GM19238 (cell line): ENCODE results near the gene GRID1.

Source experiments
- DNase-seq: peaks from one replicate; pipeline ENCODE4 v3.0.0; 2011; ENCODE audit warnings: low spot score; ENCODE audit not compliant: insufficient read length

Gene GRID1

DNA sequence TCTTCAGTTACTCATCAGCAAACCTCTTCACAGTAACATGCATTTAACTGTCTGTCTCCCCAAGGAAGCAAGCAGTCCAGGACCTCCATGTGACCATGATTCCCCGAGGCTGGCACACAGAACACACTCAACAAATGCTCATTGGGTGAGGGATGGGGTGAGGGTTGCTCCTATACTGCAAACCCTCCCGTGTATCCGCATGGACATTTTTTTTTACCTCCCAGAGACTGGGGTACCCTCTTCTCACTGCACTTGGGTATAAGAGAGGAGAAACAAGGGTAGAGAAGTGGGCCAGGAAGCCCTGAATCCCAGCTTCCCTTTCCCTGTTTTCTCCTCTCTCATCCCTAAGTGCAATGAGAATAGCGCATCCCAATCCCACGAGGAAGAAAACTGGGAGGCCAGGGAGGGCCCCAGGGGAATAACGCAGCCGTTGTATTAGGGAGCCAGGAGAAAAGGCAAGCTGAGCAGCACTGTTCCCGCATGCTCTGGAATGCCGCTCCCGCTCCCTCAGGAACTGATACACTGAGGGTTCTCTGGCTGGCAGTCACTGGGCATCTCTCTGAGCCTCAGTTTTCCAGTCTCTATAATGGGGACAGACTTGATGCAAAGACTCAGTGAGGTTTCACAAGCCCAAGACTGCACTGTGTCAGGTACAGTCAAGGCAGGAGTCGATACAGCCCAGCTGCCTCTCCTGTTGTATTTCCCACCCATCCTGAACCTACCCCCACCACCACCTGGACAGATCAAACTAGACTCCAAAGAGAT lies 134.6 kb downstream of the GRID1 start:
- DNase-seq, result no peak

DNA sequence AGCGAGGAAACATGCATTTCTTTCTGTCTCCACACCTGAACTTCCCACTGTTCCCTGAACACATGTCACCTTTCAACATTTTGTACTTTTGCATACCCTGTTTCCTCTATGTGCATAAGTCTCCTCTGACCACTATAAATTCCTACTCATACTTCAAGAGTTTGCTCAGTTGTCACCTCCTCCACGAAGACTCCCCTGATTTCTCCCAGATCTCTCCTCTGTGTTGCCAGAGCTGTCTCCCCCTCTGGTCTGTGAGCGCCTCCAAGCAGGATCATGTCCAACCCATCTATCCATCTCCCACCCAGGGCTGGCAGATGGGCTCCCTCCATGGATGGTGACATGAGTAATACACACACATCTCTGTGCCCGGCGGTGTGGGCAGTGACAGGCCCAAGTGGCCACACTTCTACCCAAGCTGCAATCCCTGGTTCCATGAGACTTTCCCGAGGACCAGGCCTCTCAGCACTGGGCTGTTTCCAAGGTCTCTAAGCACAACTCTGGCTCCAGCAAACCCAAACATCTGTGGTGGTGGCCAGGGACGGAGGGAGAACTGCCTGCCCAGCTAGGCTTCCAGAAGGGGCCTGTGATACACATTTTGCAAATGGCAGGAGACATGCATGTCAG lies 135.9 kb downstream of the GRID1 start:
- DNase-seq, result no peak

DNA sequence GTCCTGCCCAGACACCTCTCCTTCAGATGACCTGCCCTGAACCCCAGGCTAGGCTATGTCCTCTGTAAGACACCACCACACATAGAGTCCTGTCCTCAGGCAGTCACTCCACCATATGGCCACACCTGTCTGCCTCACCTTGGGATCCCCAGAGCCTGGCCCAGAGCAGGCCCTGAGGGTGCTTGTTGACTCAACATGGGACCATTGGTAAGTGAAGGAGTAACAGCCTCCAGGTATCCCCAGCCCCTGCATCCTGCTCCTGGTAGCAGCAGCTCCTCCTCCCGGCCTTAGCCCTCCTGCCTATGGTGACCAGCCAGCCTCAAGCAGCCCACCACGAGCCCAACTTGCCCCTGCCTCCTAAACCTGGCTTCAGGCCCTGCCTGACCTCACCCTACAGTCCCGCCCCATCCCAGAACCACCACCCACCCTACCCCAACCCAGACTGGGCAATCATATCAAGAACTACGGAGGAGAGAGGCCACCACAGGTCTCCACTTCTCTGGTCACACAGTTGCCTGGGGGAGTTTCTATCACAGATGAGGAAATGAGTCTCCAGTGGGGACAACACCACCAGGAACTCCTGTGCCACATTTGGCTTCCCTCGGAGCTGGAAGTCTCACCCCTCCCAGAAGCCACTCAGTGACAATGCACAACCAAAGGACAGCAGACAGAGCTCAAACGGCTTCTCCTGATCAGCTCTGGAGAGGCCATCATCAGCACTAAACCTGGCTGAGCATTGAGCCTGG lies 136.6 kb downstream of the GRID1 start:
- no peak for DNase-seq

DNA sequence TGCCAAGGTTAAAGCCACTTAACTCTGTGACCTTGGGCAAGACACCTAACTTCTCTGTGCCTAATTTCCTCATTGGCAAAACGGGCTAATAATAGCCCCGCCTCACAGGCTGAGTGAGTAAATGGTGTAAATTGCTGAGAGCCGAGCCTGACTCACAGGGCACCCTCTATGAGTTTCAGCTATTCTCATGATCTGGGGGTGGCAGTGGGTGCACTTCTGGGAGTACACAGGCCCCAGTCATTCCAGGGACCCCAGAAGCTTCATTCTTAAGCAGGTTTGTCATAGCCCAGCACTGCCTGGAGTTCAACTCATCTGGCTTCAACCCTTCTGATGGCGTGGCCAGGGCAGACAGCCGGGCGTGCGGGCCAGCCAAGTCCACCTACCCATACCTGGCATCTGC lies 137.2 kb downstream of the GRID1 start:
- no peak for DNase-seq

DNA sequence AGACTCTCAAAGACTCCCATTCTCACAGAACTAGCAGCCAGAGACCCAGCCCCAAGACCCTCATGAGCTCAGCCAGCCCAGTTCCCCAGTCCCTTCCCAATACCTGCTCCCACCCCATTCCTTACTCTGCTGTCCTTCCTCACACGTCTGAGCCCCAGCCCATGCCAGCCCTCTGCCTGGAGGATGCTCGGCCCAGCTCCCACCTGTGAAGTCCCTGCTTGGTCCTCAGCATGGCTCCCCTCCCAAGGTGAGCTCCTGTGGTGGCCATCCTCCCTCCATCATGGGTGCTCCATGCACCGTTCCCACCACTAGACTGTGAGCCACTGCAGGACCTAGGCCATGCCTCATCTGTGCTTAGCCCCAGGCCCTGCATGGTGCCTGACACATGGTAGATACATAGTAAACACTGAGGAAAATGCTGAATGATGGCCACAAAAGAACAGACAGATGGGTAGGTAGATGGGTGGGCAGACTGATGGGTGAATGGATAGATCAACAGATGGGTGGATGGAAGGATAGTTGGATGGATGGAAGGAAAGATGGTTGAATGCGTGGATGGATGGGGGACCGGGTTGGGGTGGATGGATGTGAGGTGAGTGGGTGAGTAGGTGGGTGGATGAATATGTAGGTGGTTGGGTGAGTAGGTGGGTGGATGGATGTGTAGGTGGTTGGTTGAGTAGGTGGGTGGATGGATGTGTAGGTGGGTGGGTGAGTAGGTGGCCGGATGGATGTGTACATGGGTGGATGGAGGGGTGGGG lies 138.9 kb downstream of the GRID1 start:
- DNase-seq, result no peak

DNA sequence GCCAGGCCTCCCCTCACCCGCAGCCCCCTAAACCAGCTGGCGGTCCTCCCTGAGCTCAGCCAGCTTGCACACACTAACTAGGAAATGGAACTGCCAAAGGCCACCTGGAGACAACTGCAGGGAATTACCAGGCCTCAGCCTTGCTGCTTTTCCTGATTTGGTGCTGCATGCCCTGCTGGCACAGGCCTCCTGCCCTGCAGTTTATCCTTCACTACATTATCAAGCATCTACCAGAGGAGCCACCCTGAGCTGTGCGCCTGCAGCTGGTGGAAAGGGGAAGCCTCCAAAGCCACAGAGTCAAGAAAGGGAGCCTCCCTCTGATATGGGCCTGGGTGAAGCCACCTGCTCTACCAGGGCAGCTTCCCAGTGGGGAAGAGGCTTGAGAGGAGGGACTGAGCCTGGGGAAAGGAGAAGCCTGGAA lies 139.8 kb downstream of the GRID1 start:
- no peak for DNase-seq

DNA sequence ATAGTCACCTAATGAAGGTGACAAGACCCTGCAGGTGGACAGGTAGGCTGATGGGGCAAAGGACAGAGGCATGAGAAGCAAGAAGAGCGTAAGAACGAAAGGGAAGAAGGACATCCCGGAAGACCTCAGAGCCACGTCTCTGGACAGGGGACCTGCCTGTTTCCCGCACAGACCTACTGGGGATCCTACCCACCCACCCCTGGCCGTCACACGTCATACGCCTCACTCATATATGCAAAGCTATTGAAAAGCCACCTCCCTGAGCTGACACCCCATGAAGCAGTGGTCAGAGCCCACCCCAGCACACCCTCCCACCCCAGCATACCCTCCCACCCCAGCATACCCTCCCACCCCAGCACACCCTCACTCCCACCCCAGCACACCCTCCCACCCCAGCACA lies 140.6 kb downstream of the GRID1 start:
- no peak for DNase-seq

DNA sequence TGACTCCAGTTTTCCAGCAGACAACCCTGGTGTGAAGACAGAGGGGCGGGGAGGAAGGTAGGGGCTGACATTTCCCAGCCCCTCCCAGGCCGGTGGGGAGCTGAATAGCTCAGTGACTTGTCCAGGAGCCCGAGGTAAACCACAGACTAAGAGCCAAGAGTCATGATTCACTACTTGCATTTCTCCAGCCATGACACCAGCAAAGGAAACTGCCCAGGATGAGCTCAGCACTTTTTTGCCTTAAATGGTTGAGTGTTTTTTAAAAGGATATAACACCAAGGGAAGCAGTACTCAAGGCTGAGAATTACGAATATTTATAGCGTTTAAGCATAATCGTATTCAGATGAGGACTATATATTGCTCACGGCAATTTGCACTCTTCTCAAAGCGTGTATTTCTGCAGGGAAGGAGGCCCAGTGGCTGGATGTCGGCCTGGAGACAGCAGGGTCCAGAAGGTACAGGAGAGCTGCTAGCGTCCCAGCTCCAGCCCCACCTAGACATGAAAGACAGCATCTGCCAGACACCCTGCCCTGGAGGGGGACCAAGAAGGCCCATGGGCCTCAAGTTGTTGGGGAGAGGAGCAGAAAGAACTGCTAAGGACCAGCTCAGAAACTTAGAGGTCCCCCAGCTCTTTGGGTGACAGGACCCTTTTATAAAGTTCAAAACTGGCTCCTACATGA lies 141.4 kb downstream of the GRID1 start:
- DNase-seq, result no peak

DNA sequence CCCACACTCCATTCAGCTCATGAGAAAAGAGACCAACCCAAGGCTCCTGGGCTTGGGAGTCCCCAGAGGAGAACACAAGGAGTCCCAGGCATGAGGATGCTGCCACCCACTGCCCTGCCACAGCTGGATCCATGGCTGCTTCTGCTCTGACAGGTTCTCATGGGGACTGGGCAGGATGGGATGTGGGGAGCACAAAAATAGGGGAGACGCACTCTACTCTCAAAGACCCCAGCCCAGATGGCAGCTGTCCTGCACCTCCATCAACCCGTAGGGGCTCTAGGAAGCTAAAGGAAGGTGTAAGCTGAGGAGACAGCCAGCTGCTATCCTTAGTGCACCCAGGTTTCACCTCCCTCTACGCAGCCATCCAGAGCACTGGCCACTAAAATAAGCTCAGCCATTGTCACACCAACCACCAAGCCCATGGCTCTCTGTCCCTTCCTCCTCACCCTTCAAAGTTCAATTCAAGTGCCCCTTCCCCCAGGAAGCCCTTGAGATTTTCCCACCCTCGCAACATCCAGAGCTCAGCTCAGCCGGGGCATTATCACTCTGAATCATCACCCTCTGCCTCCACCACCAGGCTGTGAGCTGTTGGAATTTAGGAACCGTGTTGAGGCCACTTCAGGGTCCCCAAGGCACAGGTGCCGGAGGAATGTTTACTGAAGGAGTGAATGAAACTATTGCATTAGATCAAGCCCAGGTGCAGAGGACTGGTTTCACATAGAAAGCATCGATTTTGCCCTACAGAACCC lies 142.1 kb downstream of the GRID1 start:
- no peak for DNase-seq

DNA sequence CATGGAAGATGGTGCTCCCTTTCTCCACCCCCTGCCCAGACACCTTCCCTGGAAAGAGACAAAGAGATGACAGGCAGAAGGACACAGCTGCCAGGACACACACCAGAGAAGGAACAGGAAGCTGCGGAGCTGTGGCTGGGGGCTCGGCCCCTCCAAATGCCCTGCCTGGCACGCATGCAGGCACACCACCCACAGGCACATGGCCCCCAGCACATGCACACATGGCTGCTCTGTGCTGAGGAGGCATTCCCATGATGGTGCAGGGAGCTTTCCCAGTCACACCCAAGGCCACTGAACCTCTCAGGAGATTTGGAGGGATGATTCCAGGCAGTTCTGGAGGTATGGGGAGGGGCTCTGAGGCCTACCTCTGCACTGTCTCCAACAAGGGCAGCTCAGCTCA lies 143.3 kb downstream of the GRID1 start:
- no peak for DNase-seq

DNA sequence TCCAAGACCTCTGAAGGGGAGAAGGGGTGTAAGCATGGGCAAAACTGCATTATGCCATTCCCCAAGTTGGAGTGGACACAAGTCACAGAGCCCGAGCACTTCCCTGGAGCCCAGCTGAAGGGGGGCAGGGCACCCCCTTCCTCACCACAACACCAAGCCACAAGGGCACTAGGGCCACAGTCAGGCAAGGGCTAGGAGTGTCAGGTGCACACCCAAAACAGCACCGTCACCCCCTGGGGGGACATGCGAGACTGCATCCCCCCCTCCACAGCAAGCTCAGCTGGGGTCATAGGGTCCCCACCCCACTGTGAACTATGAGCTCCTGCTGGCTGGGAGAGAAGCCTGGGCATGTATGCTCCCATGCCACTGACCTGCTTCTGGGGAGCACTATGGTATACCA lies 143.9 kb downstream of the GRID1 start:
- DNase-seq, result no peak

DNA sequence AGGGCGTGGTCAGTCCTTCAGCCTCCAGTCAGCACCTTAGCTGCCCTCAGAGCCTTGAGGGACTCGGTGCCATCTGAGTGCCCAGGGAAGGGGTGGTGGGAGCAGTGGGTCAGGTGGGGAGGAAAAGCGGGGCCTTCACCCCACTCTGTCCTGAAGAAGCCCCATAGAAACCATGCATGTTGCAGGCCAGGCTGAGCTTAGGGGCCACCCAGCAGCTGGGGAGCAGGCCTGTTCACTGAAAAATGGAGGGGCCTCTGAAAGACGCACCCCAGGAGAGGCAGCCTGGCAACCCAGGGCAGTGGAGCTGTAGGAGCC lies 144.3 kb downstream of the GRID1 start:
- no peak for DNase-seq

DNA sequence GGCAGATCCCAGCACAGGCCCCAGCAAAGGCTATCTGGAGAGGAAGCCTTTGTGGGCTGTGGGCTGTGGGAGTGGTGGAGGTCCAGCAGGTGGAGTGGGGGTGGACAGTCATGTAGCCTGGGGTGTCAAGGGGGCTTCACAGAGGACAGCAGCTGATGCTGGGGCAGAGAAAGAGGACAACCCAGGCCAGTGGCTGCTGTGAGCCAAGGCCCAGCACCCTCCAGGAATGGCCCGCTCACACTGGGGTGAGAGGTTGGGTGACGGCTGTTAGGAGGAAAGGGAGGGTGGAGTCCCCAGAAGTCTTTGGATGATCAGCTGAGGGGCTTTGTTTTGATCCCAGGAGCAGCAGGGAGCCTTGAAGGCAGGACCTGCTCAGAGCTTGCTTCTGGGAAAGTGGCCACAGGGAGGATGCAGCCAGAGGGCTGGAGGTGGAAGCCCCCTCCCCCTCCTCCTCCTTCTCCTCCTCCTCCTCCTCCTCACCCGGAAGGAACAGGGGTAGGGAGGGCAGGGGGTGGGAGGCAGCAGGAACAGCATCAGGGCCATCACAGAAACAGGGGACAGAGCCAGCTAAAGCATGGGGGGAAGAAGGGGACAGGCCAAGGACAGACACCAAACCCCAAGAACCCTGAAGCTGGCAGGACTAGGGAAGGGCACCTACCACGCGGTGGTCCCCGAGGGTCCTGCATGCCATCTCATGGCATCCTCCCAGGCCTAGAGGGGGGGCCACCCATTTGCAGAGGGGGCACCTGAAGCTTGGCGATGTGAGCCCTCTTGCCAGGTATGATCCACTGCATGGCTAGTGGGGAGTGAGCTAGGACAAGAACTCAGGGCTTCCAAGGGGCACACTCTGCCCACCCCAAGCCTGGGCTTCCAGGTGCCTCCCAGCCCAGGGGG lies 144.9 kb downstream of the GRID1 start:
- no peak for DNase-seq

DNA sequence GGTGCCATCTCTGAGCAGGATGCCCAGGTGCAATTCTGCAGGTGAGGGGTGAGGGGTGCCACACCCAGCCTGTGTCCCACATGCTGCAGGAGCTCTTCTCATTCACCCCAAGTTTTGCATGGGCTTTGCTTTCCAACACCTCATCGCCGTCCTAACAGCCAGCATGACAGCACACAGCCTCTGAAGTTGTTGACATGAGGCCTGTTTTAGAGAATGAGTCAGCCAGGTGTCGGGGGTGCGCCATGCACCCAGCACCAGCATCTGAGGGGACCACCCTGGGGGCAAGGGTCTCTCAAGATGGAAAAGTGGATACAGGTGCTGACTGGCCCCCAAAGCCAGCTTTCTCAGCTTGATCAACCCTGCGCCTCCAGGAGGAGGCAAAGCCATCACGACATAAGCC lies 146.0 kb downstream of the GRID1 start:
- no peak for DNase-seq

DNA sequence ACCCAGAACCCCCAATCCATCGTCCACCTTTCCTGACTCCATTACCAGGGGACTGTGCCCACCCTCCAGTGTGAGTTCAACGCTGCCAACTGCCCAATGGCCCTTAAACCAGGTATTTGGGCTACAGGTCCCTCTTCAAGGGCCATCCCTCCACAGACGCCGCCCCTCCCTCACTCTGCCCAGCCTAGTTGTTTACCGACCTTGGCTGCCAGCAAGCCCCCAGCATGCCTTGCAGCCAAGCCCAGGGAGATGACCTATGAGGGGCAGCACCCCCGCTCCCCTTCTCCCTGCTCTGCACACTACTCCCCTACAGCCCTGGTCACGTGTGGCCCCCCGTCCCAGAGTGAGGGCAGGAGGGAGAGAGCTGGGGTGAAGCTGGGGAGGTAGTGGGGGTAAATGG lies 147.3 kb downstream of the GRID1 start:
- DNase-seq, result no peak

DNA sequence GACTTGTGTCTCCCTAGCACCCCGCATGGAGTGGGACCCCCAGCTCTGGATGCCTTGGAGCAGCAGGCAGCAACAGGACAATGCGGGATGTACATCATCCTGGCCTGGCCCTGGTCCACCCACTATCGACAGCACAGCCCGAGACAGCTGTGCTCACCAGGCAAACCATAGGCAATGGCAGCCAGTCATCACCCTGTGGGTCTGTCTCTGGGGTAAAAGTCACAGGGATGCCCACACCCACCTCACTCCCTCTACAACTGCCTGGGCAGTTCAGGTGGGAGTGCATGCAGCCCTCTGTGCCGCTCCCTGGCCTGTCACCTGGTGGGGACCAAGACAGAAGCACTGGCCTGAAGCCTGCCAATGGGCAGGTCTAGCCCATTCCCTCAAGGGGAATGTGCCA lies 147.8 kb downstream of the GRID1 start:
- DNase-seq, result no peak

DNA sequence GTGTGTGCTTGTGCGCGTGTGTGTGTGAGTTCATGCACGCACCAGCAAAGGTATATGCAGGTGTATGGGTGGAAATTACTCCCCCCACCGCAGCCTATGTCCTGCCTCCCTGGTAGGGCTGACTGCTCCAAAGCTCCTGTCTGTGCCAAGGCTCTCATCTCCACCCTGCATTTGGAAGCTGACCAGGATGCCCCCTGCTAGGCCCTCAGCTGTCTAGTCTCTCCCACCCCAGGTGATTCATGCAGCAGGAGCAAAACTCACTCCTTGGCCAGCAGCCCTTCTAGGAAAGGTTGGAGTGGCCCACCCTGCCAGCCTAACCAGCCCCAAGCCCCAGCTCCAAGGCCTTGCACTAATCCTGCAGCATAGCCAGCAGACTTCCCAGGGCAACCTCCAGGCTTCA lies 148.4 kb downstream of the GRID1 start:
- DNase-seq, result no peak

DNA sequence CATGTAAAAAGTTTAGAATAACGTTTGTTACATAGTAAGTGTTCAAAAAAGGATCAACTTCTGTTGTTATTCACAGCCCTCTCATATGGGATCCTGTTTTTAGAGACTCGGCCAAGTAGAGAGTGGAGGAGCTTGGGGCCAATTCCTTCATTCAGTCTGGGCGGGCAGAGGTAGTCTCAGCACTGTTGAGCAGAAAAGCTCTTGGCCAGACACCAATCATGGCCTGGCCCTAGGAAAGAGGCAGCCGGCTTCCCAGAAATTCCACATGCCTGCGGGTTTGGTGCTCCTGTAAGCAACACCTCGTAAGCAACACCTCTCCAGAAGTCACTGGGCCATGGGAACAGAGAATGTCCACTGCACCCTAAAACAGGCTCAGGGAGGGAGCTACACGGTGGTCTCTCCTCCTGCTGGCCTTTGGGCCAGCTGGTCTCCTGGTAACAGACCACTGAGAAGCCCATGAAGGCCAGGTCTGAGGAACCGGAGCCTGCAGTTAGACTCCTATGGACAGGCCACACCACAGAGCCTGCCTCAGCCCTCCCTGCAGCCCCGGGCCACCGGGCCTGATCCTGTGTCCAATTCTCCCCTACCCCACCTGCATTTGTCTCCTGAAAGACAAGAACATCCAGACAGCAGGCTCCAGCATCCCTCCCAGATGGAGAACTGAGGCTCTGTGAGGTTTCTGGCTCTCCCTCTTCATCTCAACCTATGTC lies 149.1 kb downstream of the GRID1 start:
- DNase-seq, result no peak

DNA sequence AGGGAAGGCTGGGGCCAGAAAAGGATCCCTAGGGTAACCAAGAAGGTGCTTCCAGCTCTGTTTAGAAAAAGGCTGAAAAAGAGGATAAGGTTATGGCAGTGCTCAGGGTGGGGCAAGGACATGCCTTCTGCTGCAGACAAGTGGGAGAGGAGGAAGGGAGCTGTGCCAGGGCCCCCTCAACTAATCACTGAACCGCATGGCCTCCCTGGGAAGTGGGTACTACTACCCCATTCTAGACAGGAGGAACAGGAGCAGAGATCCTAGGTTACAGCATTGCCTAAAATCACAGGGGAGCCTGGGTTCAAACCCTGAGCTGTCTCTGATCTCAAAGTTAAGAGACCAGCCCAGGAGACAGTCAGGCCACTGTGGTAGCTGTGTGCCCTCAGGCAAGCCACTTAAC lies 149.7 kb downstream of the GRID1 start:
- no peak for DNase-seq
